Right lobe of liver (tissue), 6 donors: Measurements from ENCODE around the gene FLYWCH1. TPM values are rescaled to one million over a fixed set of nuclear protein-coding genes. Genes with fewer than 3 reads are reported as not detected.

ENCODE experiments used
- ATAC-seq, 4 donors: fragments of 200-7000 bp; cut with Tn5 transposase; one replicate each; pipeline ENCODE4 v1.9.1; 2020; ENCODE audit warnings: mild to moderate bottlenecking in 4 of 4, moderate library complexity in 4 of 4
- DNase-seq, 3 donors: peaks; one replicate each; pipeline ENCODE4 v3.0.0-alpha.2; 2020
- H3K27ac ChIP-seq, 3 donors: fragments of 200-600 bp; one replicate each; pipeline ENCODE4 v1.8.0; 2022
- H3K27me3 ChIP-seq, 2 donors: fragments of 200-600 bp; one replicate each; pipeline ENCODE4 v1.8.0; 2022
- H3K36me3 ChIP-seq, 4 donors: fragments of 200-600 bp; sonication (generic) in 1 of 4; one replicate each; pipeline versions ENCODE4 v1.5.1 to v1.8.0; 2017 to 2022; ENCODE audit warnings: control low read depth in 1 of 4
- H3K4me1 ChIP-seq, 4 donors: fragments of 200-600 bp; sonication (generic) in 1 of 4; one replicate each; pipeline versions ENCODE4 v1.5.1 to v1.8.0; 2017 to 2022; ENCODE audit warnings: control low read depth in 1 of 4
- H3K4me3 ChIP-seq, 3 donors: fragments of 200-600 bp; one replicate each; pipeline ENCODE4 v1.8.0; 2022
- H3K9me3 ChIP-seq, 4 donors: fragments of 200-600 bp; sonication (generic) in 1 of 4; one replicate each; pipeline versions ENCODE4 v1.5.1 to v1.8.0; 2017 to 2022; ENCODE audit warnings: control low read depth in 1 of 4
- CTCF ChIP-seq, 4 donors: fragments of 200-600 bp in 3 of 4; fragments of 450-650 bp in 1 of 4; IDR thresholded peaks; one replicate each; pipeline versions ENCODE4 v1.5.1 to v1.8.0; 2016 to 2022; ENCODE audit warnings: antibody characterized with exemption in 4 of 4, mild to moderate bottlenecking in 2 of 4
- POLR2A ChIP-seq: fragments of 450-650 bp; IDR thresholded peaks from one replicate; pipeline ENCODE4 v1.6.1; 2017; ENCODE audit warnings: antibody characterized with exemption, mild to moderate bottlenecking
- WGBS: methylation state at CpG from one replicate; pipeline ENCODE4 v1.1.6; 2018; ENCODE audit warnings: low coverage, low lambda C conversion rate; ENCODE audit not compliant: insufficient coverage; ENCODE audit errors: missing lambda C conversion rate; 5-methylcytosine and 5-hydroxymethylcytosine counted together
- intact Hi-C, 2 donors: fragments of 100-400 bp; cut with DNase I; formaldehyde crosslinking; loops; one replicate each; pipeline versions ENCODE4 v1.11.2 to v1.14.1; 2022
- total RNA-seq, 6 experiments: library from RNA; depleted of rRNA in 2 of 6; stranded (reverse); fragments of >200 nt in 2 of 6; fragmentation: NEBNext Ultra II Directional in 3 of 6; extraction: Animal tissue kit (Norgen Biotek cat#: 25700) in 3 of 6; gene quantifications; one replicate each; pipeline versions ENCODE4 v1.1.0 to v1.2.4, GENCODE V29; 2016 to 2023
- donor health status: DM: no; HTN: yes; CAD: no.
- donor health status: DM: no; HTN: no; CAD: no.
- donor health status: DM: no; HTN: no; CAD: no.
- donor health status: DM: no; HTN: yes; CAD: no.
- donor health status: DM: no; HTN: yes; CAD: no.

FLYWCH1 gene
- total RNA-seq, 6 experiments from 2014 or later = 9.3 to 19.8 (median 15.1) TPM

- H3K36me3 ChIP-seq = no peaks in the 10 kb centered on the region
- H3K4me1 ChIP-seq = peaks cover 0 to 17% (median 4%) of the 10 kb centered on the region in 4 donors
- TF ChIP-seq POLR2A (no peak), CTCF (IDR thresholded peaks at IDR 0.05) (no peak)
- H3K9me3 ChIP-seq = no peaks in the 10 kb centered on the region
- no peaks in the 10 kb centered on the region for H3K27me3 ChIP-seq
- WGBS = 95% methylated on average over 4 of the region's 15 CpGs
- DNase-seq (no peak), ATAC-seq (no peak)
- intact Hi-C loops = no loop called here
- H3K4me3 ChIP-seq = no peak overlapping the region
- H3K27ac ChIP-seq = no peak overlapping the region
Measured at GRCh38 chr16:2974319-2975056, 62.8 kb downstream of the FLYWCH1 start.

- WGBS = no CpG with 5 or more reads among the region's 28 CpGs
- Histone ChIP-seq H3K27ac (no peak overlapping the region), H3K4me3 (no peak overlapping the region), H3K9me3 (no peaks in the 10 kb centered on the region), H3K27me3 (no peaks in the 10 kb centered on the region), H3K36me3 (no peaks in the 10 kb centered on the region), H3K4me1 (peaks cover 0 to 16% (median 4%) of the 10 kb centered on the region in 4 donors)
- intact Hi-C loops = no loop called here
- DNase-seq = no peak
- TF ChIP-seq POLR2A (no peak), CTCF (IDR thresholded peaks at IDR 0.05) (no peak)
- ATAC-seq = no peak
Measured at GRCh38 chr16:2975161-2975795, 63.5 kb downstream of the FLYWCH1 start.

GRCh38 chr16:2976201-2976600, 64.5 kb downstream of the FLYWCH1 start:
- H3K9me3 ChIP-seq = no peaks in the 10 kb centered on the region
- DNase-seq = no peak
- intact Hi-C loops = no loop called here
- H3K27ac ChIP-seq = no peak overlapping the region
- H3K36me3 ChIP-seq = no peaks in the 10 kb centered on the region
- H3K4me3 ChIP-seq = no peak overlapping the region
- peaks cover 0 to 20% (median 7%) of the 10 kb centered on the region in 4 donors for H3K4me1 ChIP-seq
- H3K27me3 ChIP-seq = no peaks in the 10 kb centered on the region
- TF ChIP-seq POLR2A = no peak
- no peak for TF ChIP-seq CTCF (IDR thresholded peaks at IDR 0.05)
- ATAC-seq = no peak
- WGBS = no CpG with 5 or more reads among the region's 7 CpGs

GRCh38 chr16:2976673-2977072, 64.9 kb downstream of the FLYWCH1 start:
- intact Hi-C loops = no loop called here
- ATAC-seq (no peak), DNase-seq (no peak)
- H3K36me3 ChIP-seq = no peaks in the 10 kb centered on the region
- no peak overlapping the region for H3K4me3 ChIP-seq
- no peaks in the 10 kb centered on the region for H3K9me3 ChIP-seq
- H3K27ac ChIP-seq = no peak overlapping the region
- H3K4me1 ChIP-seq = peaks cover 0 to 20% (median 7%) of the 10 kb centered on the region in 4 donors
- TF ChIP-seq CTCF (IDR thresholded peaks at IDR 0.05) = no peak
- TF ChIP-seq POLR2A = no peak
- no peaks in the 10 kb centered on the region for H3K27me3 ChIP-seq
- WGBS = 86% methylated on average over 9 of the region's 15 CpGs
